PC-3 (cell line): ENCODE data around the gene VPS37B.

Experiments
- CTCF ChIP-seq: fragments of 300-600 bp; sonication (generic); conservative IDR thresholded peaks from 2 replicates; pipeline ENCODE4 v1.5.1; 2017; ENCODE audit warnings: antibody characterized with exemption, low read depth, mild to moderate bottlenecking, low read length
- EZH2 ChIP-seq: fragments of 300-600 bp; sonication (generic); IDR thresholded peaks from one replicate; pipeline ENCODE4 v1.6.1; 2017; ENCODE audit warnings: antibody characterized with exemption, mild to moderate bottlenecking, low read length; ENCODE audit not compliant: unreplicated experiment

- TF ChIP-seq EZH2 (no peak), CTCF (peak; percentile 75)
Observed at GRCh38 chr12:122880668-122881067, 15.3 kb downstream of the VPS37B start.
